Fibroblast of villous mesenchyme (primary cell): ENCODE measurements around the gene GJD3. TPM values are rescaled to one million over a fixed set of nuclear protein-coding genes. Genes with fewer than 3 reads are reported as not detected.
A peak's percentile ranks its signal among the peaks of the same experiment; 100 is the strongest.

Experiments
- DNase-seq: peaks from one replicate; pipeline ENCODE4 v3.0.0-alpha.2; 2010; ENCODE audit warnings: low read depth
- H3K4me3 ChIP-seq: 2 replicates; pipeline ENCODE4 v1.5.1; 2011; ENCODE audit warnings: low read depth, mild to moderate bottlenecking, low read length
- total RNA-seq: library from RNA; depleted of rRNA; stranded (reverse); fragments of >200 nt; gene quantifications from 2 replicates; pipeline ENCODE4 v1.2.3, GENCODE V29; 2012
- TF ChIP-seq, protein P1 (sequence below): IDR thresholded peaks from 2 replicates; pipeline ENCODE4 v1.5.1; 2012; ENCODE audit warnings: low read depth, mild to moderate bottlenecking, low read length; ENCODE audit not compliant: insufficient read depth

GJD3 gene
- total RNA-seq, 1 donor = 2.2 TPM

DNA sequence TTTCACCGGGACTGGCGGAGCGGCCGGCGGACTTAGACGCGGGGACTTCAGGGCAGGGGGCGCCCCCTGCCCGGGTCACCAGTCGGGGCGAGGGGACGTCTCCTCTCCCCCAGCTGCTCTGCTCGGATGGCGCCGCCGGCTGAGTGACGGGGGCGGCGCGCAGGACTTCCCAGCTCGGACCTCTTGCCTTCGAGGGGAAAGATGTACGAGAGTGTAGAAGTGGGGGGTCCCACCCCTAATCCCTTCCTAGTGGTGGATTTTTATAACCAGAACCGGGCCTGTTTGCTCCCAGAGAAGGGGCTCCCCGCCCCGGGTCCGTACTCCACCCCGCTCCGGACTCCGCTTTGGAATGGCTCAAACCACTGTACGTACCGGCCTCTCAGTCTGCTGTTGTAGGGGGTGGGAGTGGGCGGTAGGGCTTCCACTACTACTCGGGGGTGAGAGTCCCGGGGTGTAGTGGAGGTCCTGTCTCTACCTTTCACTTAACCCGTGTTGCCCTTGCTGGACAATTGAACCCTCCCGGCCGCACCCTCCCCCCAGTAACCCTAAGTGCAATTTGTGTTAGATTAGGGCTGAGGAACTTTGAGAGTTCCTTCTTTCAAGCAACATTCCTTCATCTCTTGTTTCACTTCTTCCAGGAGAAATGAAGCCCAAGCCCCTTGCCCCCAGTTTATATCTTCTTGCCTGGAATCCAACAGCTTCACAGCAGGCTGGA lies 21.9 kb downstream of the GJD3 start:
- TF ChIP-seq, protein P1, sequence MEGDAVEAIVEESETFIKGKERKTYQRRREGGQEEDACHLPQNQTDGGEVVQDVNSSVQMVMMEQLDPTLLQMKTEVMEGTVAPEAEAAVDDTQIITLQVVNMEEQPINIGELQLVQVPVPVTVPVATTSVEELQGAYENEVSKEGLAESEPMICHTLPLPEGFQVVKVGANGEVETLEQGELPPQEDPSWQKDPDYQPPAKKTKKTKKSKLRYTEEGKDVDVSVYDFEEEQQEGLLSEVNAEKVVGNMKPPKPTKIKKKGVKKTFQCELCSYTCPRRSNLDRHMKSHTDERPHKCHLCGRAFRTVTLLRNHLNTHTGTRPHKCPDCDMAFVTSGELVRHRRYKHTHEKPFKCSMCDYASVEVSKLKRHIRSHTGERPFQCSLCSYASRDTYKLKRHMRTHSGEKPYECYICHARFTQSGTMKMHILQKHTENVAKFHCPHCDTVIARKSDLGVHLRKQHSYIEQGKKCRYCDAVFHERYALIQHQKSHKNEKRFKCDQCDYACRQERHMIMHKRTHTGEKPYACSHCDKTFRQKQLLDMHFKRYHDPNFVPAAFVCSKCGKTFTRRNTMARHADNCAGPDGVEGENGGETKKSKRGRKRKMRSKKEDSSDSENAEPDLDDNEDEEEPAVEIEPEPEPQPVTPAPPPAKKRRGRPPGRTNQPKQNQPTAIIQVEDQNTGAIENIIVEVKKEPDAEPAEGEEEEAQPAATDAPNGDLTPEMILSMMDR = no peak
- H3K4me3 ChIP-seq = peak overlapping the region; percentile 85
- no peak for DNase-seq

DNA sequence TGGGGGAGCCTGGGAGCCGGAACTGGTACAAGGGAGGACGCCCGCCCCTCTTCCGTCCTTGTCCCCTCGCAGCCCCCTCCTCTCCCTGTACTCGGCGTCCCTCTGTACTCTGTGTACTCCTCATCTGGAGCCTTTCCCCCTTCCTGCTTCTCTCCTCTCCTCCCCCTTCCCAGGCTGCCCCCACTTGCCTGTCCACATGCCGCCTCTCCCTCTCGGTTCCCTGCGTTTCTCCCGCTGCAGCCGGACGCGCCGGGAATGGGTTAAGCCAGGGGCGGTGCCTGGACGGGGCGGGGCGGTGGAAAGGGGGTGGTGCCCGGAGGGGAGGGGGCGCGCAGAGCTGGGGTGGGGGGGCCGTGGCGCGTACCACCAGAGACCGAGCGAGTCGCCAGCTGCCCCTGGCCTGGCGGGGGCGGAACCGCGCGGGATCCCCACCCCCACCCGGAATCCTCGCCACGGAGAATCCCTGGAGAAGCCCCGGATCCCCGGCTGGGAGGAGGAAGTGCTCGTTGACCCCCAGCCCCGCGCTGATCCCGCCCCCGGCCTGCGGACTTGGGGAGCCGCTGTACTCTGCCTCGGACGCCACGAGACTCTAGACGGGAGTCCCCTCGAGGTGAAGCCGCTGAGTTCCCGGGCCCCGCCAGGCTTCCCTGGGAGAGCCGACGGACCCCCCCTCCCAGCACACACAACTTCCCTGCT lies 22.6 kb downstream of the GJD3 start:
- DNase-seq = peak; percentile 80
- H3K4me3 ChIP-seq = peak overlapping the region; percentile 85
- TF ChIP-seq, protein P1 = no peak

DNA sequence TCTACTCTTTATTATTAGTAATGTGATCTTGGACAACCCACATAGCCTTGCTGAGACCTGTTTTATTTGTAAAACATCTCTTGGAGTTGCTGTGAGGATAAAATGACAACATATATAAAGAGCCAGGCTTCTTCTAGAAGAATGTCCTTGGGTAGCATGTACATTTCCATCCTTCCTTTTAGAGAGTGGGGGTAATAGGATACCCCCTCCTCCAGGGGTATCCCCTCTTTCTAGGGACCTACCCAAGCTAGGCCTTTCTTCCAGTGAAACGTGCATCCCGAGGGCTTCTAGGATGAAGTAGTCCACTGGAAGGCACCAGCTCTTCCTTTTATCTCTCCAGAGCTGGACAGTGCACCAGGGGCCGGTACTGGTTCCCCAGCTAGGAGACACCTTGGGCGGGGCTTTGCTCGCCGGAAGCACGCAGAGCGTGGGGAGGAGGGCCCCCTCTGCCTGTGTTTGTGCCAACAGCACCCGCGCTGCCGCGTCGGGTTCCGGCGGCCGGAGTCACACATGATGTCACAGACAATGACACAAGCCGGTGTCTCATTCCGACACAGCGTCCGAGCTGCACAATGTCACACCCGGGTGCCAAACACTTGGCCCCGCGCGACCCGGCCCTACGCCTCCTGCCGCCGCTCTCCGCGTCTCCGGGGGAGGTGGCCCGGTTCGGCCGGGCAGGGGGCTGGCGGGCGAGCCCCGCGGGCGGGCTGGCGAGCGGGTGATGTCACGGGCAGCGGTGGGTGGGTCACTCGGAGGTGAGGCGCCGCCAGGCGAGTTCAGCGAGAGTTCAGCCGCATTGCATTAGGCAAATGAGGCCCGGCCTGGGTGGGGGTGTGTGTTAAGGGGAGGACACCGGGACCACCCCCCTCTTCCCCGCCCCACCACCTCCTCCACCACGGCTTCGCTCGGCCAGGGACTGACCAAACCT lies 23.4 kb downstream of the GJD3 start:
- TF ChIP-seq, protein P1 = no peak
- peak overlapping the region; percentile 85 for H3K4me3 ChIP-seq
- DNase-seq = peak; percentile 85

DNA sequence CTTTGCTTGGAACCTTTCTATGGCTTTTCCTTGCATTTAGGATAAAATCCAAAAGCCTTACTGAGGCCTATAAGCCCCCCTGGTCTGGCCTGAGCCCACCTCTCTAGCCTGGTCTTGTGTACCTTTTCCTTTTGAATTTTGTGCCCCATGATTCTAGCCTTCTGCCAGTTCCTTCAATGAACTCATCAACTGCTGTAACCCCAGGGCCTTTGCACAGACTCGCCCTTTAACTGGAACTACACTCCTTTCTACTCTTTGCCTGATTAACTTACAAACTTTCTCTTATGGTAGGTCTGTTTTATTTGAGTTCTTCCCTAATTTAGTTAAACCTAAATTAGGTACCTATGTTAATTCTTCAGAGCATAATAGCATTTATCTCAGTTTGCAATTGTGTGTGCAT lies 24.2 kb downstream of the GJD3 start:
- no peak for DNase-seq
- TF ChIP-seq, protein P1 = no peak
- no peak overlapping the region for H3K4me3 ChIP-seq

DNA sequence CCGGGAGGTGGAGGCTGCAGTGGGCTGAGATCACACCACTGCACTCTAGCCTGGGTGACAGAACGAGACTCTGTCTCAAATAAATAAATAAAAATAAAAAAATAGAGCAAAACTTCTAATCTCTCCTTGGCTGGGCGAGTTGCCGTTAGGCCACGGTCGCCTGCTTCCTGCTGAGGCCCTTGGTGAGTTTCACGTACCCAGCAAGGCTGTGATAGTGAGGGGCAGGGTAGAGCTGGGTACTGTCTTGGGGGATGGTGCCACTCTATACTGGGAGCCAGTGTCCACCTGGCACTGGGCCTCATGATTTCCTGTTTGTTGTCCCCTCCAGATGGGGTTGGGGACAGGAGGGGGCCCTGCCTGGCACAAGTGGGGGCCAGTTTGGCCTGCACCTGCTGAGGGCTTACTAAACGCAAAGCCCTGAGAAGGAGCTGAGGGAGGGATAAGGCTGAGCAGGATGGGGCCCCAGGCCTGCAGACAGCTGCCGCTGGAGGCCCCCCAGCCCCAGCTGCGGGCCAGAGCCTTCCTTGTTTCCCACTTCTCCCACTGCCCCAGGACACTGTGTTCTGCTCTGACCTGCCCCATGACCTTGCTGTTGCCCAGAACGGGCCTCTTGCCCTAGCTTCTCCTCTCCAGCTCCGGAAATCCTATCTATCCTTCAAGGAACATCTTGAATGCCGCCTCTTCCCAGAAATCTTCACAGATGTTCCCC lies 25.4 kb downstream of the GJD3 start:
- TF ChIP-seq, protein P1 = no peak
- H3K4me3 ChIP-seq = no peak overlapping the region
- DNase-seq = peak; percentile 75

DNA sequence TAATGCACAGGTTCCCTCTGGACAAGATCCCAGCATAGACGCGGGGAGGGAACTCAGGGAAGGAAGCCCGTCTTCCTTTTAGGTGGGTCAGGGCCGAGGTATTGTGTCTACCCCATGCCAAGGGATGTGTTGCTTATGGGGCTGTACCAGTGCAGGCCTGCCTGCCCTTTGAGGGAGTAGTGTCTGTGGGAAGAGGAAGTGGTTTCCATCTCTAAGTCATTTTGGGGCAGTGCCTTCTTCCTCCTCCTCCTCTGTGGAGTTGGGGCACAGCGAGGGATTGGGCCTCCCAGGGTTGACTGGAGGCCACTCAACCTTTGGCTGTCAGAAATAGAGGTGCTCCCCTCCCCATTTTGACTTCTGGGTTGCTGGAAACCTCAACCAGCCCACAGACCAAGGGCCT lies 26.5 kb downstream of the GJD3 start:
- TF ChIP-seq, protein P1 = no peak
- no peak overlapping the region for H3K4me3 ChIP-seq
- no peak for DNase-seq
